ENCODE measurements around the gene NFAM1. TPM values are rescaled to one million over a fixed set of nuclear protein-coding genes. Genes with fewer than 3 reads are reported as not detected.

Gene NFAM1
- total RNA-seq, 4 donors from 2014 or later, result 0.70 to 3.1 (median 0.97) TPM

DNA sequence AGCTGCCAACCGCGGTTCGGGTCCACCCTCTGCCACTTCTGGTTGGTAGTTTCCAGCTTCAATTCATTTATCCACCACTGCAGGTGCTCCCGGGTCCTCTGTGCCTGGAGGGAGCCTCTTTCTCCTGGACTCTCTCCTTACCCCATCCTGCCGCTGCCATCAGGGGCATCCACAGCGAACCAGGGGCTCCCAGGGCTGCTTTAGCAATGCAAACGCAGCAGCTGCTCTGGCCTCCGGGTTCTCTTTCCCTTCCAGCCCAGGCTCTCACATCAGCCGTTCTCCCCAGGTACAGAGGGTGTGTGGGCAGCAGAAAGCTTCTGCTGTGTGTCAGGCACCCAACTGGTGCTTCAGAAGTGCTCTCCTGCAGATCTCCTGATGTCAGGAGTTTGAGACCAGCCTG, 27.9 kb downstream of the NFAM1 start:
- H3K4me1 ChIP-seq, result peaks cover 18% of the 10 kb centered on the region
- no peak overlapping the region for H3K4me3 ChIP-seq
- TF ChIP-seq POLR2A (IDR thresholded peaks at IDR 0.05), result no peak
- TF ChIP-seq, protein P1, sequence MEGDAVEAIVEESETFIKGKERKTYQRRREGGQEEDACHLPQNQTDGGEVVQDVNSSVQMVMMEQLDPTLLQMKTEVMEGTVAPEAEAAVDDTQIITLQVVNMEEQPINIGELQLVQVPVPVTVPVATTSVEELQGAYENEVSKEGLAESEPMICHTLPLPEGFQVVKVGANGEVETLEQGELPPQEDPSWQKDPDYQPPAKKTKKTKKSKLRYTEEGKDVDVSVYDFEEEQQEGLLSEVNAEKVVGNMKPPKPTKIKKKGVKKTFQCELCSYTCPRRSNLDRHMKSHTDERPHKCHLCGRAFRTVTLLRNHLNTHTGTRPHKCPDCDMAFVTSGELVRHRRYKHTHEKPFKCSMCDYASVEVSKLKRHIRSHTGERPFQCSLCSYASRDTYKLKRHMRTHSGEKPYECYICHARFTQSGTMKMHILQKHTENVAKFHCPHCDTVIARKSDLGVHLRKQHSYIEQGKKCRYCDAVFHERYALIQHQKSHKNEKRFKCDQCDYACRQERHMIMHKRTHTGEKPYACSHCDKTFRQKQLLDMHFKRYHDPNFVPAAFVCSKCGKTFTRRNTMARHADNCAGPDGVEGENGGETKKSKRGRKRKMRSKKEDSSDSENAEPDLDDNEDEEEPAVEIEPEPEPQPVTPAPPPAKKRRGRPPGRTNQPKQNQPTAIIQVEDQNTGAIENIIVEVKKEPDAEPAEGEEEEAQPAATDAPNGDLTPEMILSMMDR (IDR thresholded peaks at IDR 0.05), result no peak
- no peak for TF ChIP-seq POLR2AphosphoS5 (IDR thresholded peaks at IDR 0.05)
- no peak for TF ChIP-seq EP300 (IDR thresholded peaks at IDR 0.05)
- WGBS, result 74% methylated on average over 9 of the region's 9 CpGs
- H3K9me3 ChIP-seq, result no peaks in the 10 kb centered on the region
- no peak overlapping the region for H3K27ac ChIP-seq
- no peaks in the 10 kb centered on the region for H3K36me3 ChIP-seq
- H3K27me3 ChIP-seq, result no peaks in the 10 kb centered on the region
- no peak for DNase-seq (ENCODE audit: low spot score in 2 of 2)

DNA sequence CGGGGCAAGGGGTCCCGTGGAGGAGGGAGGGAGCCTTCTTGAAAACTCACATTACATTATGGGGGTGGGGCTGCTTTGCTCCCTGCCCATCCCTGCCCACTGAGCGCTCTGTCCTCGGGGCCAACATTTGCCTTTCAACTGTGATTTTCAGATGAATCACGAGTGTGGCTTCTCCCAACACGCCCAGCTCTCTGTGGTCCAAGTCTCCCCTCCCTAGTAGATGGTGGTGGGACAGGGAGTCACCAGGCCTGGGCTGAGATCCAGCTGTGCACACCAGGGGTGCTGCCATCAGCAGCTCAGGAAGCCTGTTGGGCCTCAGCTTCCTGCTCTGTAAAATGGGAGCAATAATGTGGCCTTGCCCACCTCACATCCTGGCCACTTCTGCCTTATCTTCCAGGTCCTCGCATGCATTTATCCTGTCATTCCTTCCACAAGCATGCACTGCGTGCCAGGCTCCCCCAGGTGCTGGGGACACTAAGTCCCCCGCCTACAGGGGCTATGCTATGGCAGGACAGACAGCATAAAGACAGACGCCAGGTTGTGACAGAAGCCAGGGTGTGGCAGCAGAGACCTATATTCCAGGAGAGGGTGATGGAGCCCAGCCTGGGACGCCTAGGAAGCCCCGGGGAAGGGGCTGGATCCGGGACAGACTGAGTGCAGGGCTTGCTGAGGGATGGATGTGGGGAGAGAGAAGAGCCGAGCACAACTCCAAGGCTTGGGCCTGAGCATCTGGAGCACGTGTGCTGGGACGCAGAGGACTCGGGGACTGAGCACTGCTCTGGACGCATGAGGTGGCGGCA, 30.5 kb downstream of the NFAM1 start:
- peaks cover 23% of the 10 kb centered on the region for H3K4me1 ChIP-seq
- no peak for DNase-seq (ENCODE audit: low spot score in 2 of 2)
- H3K27ac ChIP-seq, result no peak overlapping the region
- H3K27me3 ChIP-seq, result no peaks in the 10 kb centered on the region
- TF ChIP-seq POLR2A (IDR thresholded peaks at IDR 0.05) (no peak), POLR2AphosphoS5 (IDR thresholded peaks at IDR 0.05) (no peak), EP300 (IDR thresholded peaks at IDR 0.05) (no peak)
- TF ChIP-seq, protein P1 (IDR thresholded peaks at IDR 0.05), result no peak
- H3K36me3 ChIP-seq, result no peaks in the 10 kb centered on the region
- H3K4me3 ChIP-seq, result no peak overlapping the region
- 62% methylated on average over 18 of the region's 19 CpGs for WGBS
- H3K9me3 ChIP-seq, result no peaks in the 10 kb centered on the region

DNA sequence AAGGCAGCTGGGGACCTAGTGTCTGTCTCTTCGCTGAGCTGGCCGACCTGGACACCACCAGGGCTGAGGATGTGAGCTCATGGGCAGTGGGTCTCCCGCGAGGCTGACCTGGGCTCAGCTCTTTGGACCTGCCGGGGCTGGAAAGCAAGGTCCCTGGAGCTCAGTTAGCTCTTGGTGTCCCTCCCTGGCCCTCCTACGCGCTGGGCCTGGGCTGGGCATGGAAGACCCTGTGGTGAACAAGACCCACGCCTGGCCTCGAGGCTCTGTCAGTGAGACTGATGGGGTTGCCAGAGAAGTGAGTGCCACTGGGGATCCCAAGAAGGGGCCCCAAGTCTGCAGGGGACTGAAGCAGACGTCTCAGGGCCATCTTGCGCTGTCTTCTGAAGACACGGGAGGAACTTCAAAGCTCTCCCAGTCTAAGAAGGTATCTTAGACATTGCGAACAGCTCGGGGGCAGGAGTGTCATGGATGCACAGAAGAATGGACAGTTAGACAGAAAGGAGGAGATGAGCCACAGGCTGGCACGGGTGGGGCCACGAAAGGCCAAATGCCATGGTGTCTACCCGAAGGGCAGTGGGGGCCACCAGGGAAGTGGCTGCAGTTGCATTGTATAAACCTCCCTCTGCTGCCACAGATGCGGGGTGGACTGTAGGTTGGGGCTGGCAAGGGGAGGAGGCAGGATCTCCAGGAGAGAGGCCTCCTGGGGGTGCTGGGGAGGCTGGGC, 31.2 kb downstream of the NFAM1 start:
- Histone ChIP-seq H3K27ac (no peak overlapping the region), H3K27me3 (no peaks in the 10 kb centered on the region), H3K4me1 (peaks cover 24% of the 10 kb centered on the region), H3K9me3 (no peaks in the 10 kb centered on the region), H3K36me3 (no peaks in the 10 kb centered on the region), H3K4me3 (no peak overlapping the region)
- TF ChIP-seq, protein P1 (IDR thresholded peaks at IDR 0.05), result no peak
- no peak for TF ChIP-seq POLR2AphosphoS5 (IDR thresholded peaks at IDR 0.05)
- no peak for TF ChIP-seq EP300 (IDR thresholded peaks at IDR 0.05)
- no peak for TF ChIP-seq POLR2A (IDR thresholded peaks at IDR 0.05)
- DNase-seq (ENCODE audit: low spot score in 2 of 2), result no peak
- WGBS, result 81% methylated on average over 13 of the region's 18 CpGs

DNA sequence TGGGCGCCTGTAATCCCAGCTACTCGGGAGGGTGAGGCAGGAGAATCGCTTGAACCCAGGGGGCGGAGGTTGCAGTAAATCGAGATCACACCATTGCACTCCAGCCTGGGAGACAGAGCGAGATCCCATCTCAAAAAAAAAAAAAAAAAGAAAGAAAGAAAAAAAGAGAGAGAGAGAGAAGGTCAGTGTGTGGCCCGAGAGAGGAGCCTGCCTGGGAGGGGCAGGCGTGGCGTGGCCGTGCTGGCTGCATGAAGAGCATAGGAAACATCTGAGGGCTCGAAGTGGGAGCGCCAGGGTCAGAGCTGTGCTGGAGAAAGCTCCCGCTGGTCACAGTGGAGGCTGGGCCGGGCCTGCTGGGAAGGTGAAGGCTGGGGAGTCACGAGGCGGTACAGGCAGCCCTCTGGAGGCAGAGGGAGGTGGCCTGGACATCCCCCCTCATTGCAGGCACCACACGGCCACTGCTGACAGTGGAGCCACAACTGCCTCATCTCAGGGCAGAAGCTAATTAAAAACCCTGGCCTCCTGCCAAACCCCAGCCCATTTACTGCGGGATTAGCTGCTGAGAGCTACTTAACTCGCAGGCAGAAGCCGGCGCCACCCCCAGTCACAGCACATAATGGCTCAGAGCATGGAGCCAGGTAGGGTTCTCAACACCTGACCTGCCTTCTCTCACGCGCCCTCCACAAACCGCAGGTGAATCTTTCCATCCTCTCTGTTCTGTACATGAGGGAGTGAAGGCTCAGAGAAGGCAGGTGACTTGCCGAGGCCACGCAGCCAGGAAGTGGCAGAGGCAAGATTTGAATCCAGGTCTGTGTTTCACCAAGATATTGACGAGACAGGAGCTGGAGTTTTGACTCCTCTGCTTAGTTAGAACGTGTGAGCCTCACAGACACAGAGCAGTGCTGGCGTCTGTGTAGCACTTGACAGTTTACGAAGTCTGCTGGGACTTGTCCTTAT, 32.6 kb downstream of the NFAM1 start:
- no peak overlapping the region for H3K27ac ChIP-seq
- TF ChIP-seq POLR2A (IDR thresholded peaks at IDR 0.05), result no peak
- TF ChIP-seq EP300 (IDR thresholded peaks at IDR 0.05), result no peak
- TF ChIP-seq, protein P1 (IDR thresholded peaks at IDR 0.05), result no peak
- TF ChIP-seq POLR2AphosphoS5 (IDR thresholded peaks at IDR 0.05), result no peak
- no peaks in the 10 kb centered on the region for H3K36me3 ChIP-seq
- H3K9me3 ChIP-seq, result no peaks in the 10 kb centered on the region
- no peaks in the 10 kb centered on the region for H3K27me3 ChIP-seq
- 67% methylated on average over 26 of the region's 30 CpGs for WGBS
- H3K4me1 ChIP-seq, result peaks cover 24% of the 10 kb centered on the region
- no peak for DNase-seq (ENCODE audit: low spot score in 2 of 2)
- no peak overlapping the region for H3K4me3 ChIP-seq
